Neural progenitor cell (in vitro differentiated cells): ENCODE data around the gene HOXC9.

ENCODE experiments used
- EZH2phosphoT487 ChIP-seq: fragments of 200-600 bp; sonication (generic); IDR thresholded peaks from 2 replicates; pipeline ENCODE4 v1.6.1; 2017; ENCODE audit warnings: antibody characterized with exemption
- TF ChIP-seq, protein P1 (sequence below): fragments of 200-600 bp; sonication (generic); IDR thresholded peaks from 2 replicates; pipeline ENCODE4 v1.5.1; 2017; ENCODE audit warnings: antibody characterized with exemption, mild to moderate bottlenecking

DNA sequence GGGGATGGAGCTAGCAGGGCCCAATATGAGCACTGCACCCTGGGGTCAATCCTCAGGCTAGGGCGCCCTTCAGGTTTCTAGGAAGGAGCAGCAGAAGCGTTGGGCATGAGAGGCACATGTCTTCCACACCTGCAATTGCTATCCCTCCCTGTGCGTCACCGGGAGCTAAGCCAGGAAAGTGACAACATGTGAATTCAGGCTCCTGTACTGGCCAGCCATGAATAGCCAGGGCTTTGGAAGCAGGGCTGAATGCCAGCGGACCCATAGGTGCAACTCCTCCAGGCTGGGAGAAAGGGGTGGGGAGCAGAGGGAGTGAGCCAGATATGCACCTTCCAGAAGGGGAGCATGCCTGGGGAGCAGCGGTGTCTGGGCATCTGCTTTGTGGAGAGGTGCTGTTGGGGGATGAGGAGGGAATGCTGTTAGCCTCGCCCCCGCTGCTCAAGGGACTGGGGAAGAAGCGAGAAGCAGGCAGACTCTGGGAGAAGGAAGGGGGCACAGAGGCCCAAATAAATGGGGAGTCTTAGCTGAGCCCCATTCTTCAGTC lies 39.0 kb downstream of the HOXC9 start:
- TF ChIP-seq, protein P1, sequence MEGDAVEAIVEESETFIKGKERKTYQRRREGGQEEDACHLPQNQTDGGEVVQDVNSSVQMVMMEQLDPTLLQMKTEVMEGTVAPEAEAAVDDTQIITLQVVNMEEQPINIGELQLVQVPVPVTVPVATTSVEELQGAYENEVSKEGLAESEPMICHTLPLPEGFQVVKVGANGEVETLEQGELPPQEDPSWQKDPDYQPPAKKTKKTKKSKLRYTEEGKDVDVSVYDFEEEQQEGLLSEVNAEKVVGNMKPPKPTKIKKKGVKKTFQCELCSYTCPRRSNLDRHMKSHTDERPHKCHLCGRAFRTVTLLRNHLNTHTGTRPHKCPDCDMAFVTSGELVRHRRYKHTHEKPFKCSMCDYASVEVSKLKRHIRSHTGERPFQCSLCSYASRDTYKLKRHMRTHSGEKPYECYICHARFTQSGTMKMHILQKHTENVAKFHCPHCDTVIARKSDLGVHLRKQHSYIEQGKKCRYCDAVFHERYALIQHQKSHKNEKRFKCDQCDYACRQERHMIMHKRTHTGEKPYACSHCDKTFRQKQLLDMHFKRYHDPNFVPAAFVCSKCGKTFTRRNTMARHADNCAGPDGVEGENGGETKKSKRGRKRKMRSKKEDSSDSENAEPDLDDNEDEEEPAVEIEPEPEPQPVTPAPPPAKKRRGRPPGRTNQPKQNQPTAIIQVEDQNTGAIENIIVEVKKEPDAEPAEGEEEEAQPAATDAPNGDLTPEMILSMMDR, result no peak
- TF ChIP-seq EZH2phosphoT487, result no peak
